ENCODE measurements around the gene SPIRE1.

DNA sequence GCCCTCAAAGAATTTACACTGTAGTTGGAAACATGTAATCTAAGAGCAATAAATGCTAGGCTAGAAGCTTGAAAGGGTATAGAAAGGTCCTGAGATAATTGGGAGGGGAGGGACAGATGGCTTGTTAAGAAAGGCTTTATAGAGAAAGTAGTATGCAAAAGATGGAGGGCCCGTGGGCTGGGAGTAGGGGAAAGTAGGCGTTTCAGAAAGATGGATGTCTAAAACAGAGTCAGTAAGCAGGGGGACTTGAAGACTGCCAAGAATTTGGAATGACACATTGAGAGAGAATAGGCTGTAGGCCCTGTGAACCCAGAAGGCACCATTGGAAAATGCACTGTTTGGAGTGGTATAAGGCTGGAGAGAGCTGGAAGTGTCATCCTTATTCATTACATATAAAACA lies 45.8 kb upstream of the SPIRE1 start:
- no peak for TF ChIP-seq POLR2A (IDR thresholded peaks at IDR 0.05)
- TF ChIP-seq, protein P1, sequence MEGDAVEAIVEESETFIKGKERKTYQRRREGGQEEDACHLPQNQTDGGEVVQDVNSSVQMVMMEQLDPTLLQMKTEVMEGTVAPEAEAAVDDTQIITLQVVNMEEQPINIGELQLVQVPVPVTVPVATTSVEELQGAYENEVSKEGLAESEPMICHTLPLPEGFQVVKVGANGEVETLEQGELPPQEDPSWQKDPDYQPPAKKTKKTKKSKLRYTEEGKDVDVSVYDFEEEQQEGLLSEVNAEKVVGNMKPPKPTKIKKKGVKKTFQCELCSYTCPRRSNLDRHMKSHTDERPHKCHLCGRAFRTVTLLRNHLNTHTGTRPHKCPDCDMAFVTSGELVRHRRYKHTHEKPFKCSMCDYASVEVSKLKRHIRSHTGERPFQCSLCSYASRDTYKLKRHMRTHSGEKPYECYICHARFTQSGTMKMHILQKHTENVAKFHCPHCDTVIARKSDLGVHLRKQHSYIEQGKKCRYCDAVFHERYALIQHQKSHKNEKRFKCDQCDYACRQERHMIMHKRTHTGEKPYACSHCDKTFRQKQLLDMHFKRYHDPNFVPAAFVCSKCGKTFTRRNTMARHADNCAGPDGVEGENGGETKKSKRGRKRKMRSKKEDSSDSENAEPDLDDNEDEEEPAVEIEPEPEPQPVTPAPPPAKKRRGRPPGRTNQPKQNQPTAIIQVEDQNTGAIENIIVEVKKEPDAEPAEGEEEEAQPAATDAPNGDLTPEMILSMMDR (IDR thresholded peaks at IDR 0.05): no peak

Measured in tibial nerve (tissue), 3 donors.